ENCODE data around the gene ALDH1L1.

Gene ALDH1L1

GRCh38 chr3:126154391-126155279, 25.8 kb downstream of the ALDH1L1 start:
- DNase-seq (ENCODE audit: low read depth): no peak

- no peak for DNase-seq (ENCODE audit: low read depth)
Measured at GRCh38 chr3:126153695-126154360, 26.6 kb downstream of the ALDH1L1 start.

- DNase-seq (ENCODE audit: low read depth): no peak
Measured at GRCh38 chr3:126152901-126153694, 27.3 kb downstream of the ALDH1L1 start.

- no peak for DNase-seq (ENCODE audit: low read depth)
Measured at GRCh38 chr3:126152458-126152857, 27.9 kb downstream of the ALDH1L1 start.

GRCh38 chr3:126151562-126152302, 28.7 kb downstream of the ALDH1L1 start:
- no peak for DNase-seq (ENCODE audit: low read depth)

GRCh38 chr3:126149960-126150515, 30.3 kb downstream of the ALDH1L1 start:
- no peak for DNase-seq (ENCODE audit: low read depth)

GRCh38 chr3:126149256-126149902, 31.0 kb downstream of the ALDH1L1 start:
- DNase-seq (ENCODE audit: low read depth): no peak

GRCh38 chr3:126147932-126148683, 32.3 kb downstream of the ALDH1L1 start:
- no peak for DNase-seq (ENCODE audit: low read depth)

- DNase-seq (ENCODE audit: low read depth): no peak
Measured at GRCh38 chr3:126147147-126147931, 33.0 kb downstream of the ALDH1L1 start.

- DNase-seq (ENCODE audit: low read depth): no peak
Measured at GRCh38 chr3:126146525-126147146, 33.8 kb downstream of the ALDH1L1 start.

- no peak for DNase-seq (ENCODE audit: low read depth)
Measured at GRCh38 chr3:126146034-126146433, 34.4 kb downstream of the ALDH1L1 start.

GRCh38 chr3:126142652-126143051, 37.7 kb downstream of the ALDH1L1 start:
- DNase-seq (ENCODE audit: low read depth): no peak

- DNase-seq (ENCODE audit: low read depth): no peak
Measured at GRCh38 chr3:126137490-126138130, 42.8 kb downstream of the ALDH1L1 start.

- no peak for DNase-seq (ENCODE audit: low read depth)
Measured at GRCh38 chr3:126136428-126137220, 43.8 kb downstream of the ALDH1L1 start.

GRCh38 chr3:126135406-126136076, 44.8 kb downstream of the ALDH1L1 start:
- DNase-seq (ENCODE audit: low read depth): no peak

- DNase-seq (ENCODE audit: low read depth): no peak
Measured at GRCh38 chr3:126135071-126135405, 45.3 kb downstream of the ALDH1L1 start.
